ENCODE results near the gene ADPGK.

DNA sequence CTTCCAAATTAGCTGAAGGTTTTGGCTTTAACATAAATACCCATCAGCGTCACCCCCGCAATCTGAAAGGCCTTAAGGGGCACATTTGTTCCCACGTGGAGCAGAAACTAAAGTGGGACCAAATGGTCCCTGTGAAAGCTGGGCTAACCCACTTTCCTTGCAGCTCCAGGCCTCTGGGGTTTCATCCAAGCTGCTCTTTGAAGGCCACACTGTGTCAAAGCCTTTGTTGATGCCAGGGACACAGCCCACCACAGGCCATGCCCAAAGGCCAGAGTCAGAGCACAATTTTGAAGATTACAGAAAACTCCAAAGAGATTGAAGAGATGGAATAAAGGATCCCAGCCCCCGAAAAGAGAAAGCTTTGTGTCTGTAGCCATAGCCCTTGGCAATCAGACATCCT lies 2.7 kb upstream of the ADPGK start:
- TF ChIP-seq CTCF (IDR thresholded peaks at IDR 0.05) = no peak
- no peak for TF ChIP-seq POLR2A (IDR thresholded peaks at IDR 0.05)
